CD4-positive, alpha-beta T cell treated with Interleukin-17A for 4 hours (primary cell): ENCODE results near the gene DHH.
A peak's percentile ranks its signal among the peaks of the same experiment; 100 is the strongest.
"Not testable (repeated sequence)": the region's sequence is repeated elsewhere in the genome, so short reads cannot be mapped to it uniquely, and the experiment has no call there.

Source experiments
- DNase-seq: peaks from one replicate; pipeline ENCODE4 v3.0.0-alpha.2; 2020; ENCODE audit warnings: mixed read lengths

DHH gene

GRCh38 chr12:49094160-49094974 is at the start of gene DHH:
Gene DHH, minus strand, starts transcription at chr12:49094801. Its CDS starts 289 bp downstream, at chr12:49094512.
- no peak for DNase-seq

GRCh38 chr12:49144384-49144783 is 49.8 kb upstream of the DHH start:
- no peak for DNase-seq

- DNase-seq, result no peak
Measured at GRCh38 chr12:49138999-49139398, 44.4 kb upstream of the DHH start.

- DNase-seq, result no peak
Measured at GRCh38 chr12:49138587-49138986, 44.0 kb upstream of the DHH start.

- DNase-seq, result no peak
Measured at GRCh38 chr12:49137476-49137875, 42.9 kb upstream of the DHH start.

GRCh38 chr12:49136997-49137396 is 42.4 kb upstream of the DHH start:
- DNase-seq, result not testable (repeated sequence)

GRCh38 chr12:49133590-49133989 is 39.0 kb upstream of the DHH start:
- no peak for DNase-seq

GRCh38 chr12:49133014-49133413 is 38.4 kb upstream of the DHH start:
- DNase-seq, result no peak

GRCh38 chr12:49131894-49132461 is 37.4 kb upstream of the DHH start:
- DNase-seq, result no peak

GRCh38 chr12:49131051-49131893 is 36.7 kb upstream of the DHH start, which contains the start of gene TUBA1B:
Gene TUBA1B, minus strand, starts transcription at chr12:49131395. Its CDS starts 95 bp downstream, at chr12:49131300.
- peak; percentile 94 for DNase-seq

GRCh38 chr12:49130151-49131050 is 35.8 kb upstream of the DHH start:
- DNase-seq, result peak; percentile 97

GRCh38 chr12:49129332-49130150 is 34.9 kb upstream of the DHH start:
- no peak for DNase-seq

- not testable (repeated sequence) for DNase-seq
Measured at GRCh38 chr12:49127971-49128370, 33.4 kb upstream of the DHH start.

GRCh38 chr12:49126852-49127763 is 32.5 kb upstream of the DHH start:
- no peak for DNase-seq

GRCh38 chr12:49121047-49121696 is 26.6 kb upstream of the DHH start:
- no peak for DNase-seq

- no peak for DNase-seq
Measured at GRCh38 chr12:49111206-49111605, 16.6 kb upstream of the DHH start.

- DNase-seq, result peak; percentile 97
Measured at GRCh38 chr12:49110464-49111155, 16.0 kb upstream of the DHH start, which contains the start of gene LMBR1L. Gene LMBR1L, minus strand, starts transcription at chr12:49110847. Its CDS starts 292 bp downstream, at chr12:49110555.

- DNase-seq, result peak; percentile 54
Measured at GRCh38 chr12:49109641-49110463, 15.3 kb upstream of the DHH start.
